Peyer's patch (tissue), 4 donors: Measurements from ENCODE around the gene ACOD1. TPM values are rescaled to one million over a fixed set of nuclear protein-coding genes. Genes with fewer than 3 reads are reported as not detected.
A peak's percentile ranks its signal among the peaks of the same experiment; 100 is the strongest.
"Not testable (repeated sequence)": the region's sequence is repeated elsewhere in the genome, so short reads cannot be mapped to it uniquely, and the experiment has no call there.

ENCODE experiments used
- DNase-seq, 3 donors: peaks; one replicate each; pipeline ENCODE4 v3.0.0-alpha.2; 2017 to 2019
- H3K27ac ChIP-seq, 4 donors: fragments of 200-600 bp; sonication (generic); one replicate each; pipeline ENCODE4 v1.5.1; 2016 to 2019
- H3K27me3 ChIP-seq, 2 donors: fragments of 200-600 bp; sonication (generic); one replicate each; pipeline ENCODE4 v1.5.1; 2019
- H3K36me3 ChIP-seq, 3 donors: fragments of 200-600 bp; sonication (generic); one replicate each; pipeline ENCODE4 v1.5.1; 2016 to 2019
- H3K4me1 ChIP-seq, 4 donors: fragments of 200-600 bp; sonication (generic); one replicate each; pipeline ENCODE4 v1.5.1; 2016 to 2019
- H3K4me3 ChIP-seq, 4 donors: fragments of 200-600 bp; sonication (generic); 1 replicate in 3 of 4; 2 replicates in 1 of 4; pipeline ENCODE4 v1.5.1; 2016 to 2019; ENCODE audit warnings: mild to moderate bottlenecking in 1 of 4
- H3K9me3 ChIP-seq, 4 donors: fragments of 200-600 bp; sonication (generic); one replicate each; pipeline ENCODE4 v1.5.1; 2016 to 2019; ENCODE audit warnings: mild to moderate bottlenecking in 1 of 4
- CTCF ChIP-seq, 6 experiments: fragments of 450-650 bp in 4 of 6; fragments of 200-600 bp in 2 of 6; sonication (generic) in 1 of 6; IDR thresholded peaks; one replicate each; pipeline ENCODE4 v1.5.1; 2017 to 2019; ENCODE audit warnings: antibody characterized with exemption in 6 of 6, mild to moderate bottlenecking in 3 of 6, moderate library complexity in 1 of 6
- POLR2A ChIP-seq, 2 donors: fragments of 450-650 bp; IDR thresholded peaks; one replicate each; pipeline ENCODE4 v1.5.1; 2017; ENCODE audit warnings: antibody characterized with exemption in 2 of 2, mild to moderate bottlenecking in 2 of 2, moderate library complexity in 2 of 2
- total RNA-seq, 4 donors: library from RNA; depleted of rRNA; stranded (reverse); fragments of >200 nt; gene quantifications; one replicate each; pipeline ENCODE4 v1.1.0, GENCODE V29; 2016

The ACOD1 gene
- not detected for total RNA-seq

- Histone ChIP-seq H3K36me3 (no peaks in the 10 kb centered on the region), H3K27me3 (no peaks in the 10 kb centered on the region), H3K4me3 (no peak within 1 kb of the TSS), H3K9me3 (no peaks in the 10 kb centered on the region), H3K27ac (no peak within 1 kb of the TSS), H3K4me1 (no peaks in the 10 kb centered on the region)
- no peak for DNase-seq
- TF ChIP-seq POLR2A (IDR thresholded peaks at IDR 0.05) (no peak), CTCF (IDR thresholded peaks at IDR 0.05) (no peak)
Observed at GRCh38 chr13:76948149-76948548, at the start of gene ACOD1. Gene ACOD1 (plus strand): TSS chr13:76948511. CDS start chr13:76948559, 48 bp downstream.

- not testable (repeated sequence) for H3K9me3 ChIP-seq, H3K4me1 ChIP-seq, H3K27me3 ChIP-seq, H3K36me3 ChIP-seq, DNase-seq, H3K4me3 ChIP-seq, H3K27ac ChIP-seq
Observed at GRCh38 chr13:76899066-76899465, 49.2 kb upstream of the ACOD1 start.

- peak; percentile 66 to 97 (median 94) for TF ChIP-seq CTCF (IDR thresholded peaks at IDR 0.05)
- no peak for TF ChIP-seq POLR2A (IDR thresholded peaks at IDR 0.05)
- peak in 2 of 3 donors; percentile 48 to 86 for DNase-seq
- Histone ChIP-seq H3K36me3 (no peaks in the 10 kb centered on the region), H3K27ac (no peak overlapping the region), H3K27me3 (no peaks in the 10 kb centered on the region), H3K9me3 (no peaks in the 10 kb centered on the region), H3K4me3 (no peak overlapping the region), H3K4me1 (no peaks in the 10 kb centered on the region)
Observed at GRCh38 chr13:76903544-76904162, 44.7 kb upstream of the ACOD1 start.

- Histone ChIP-seq H3K27me3 (no peaks in the 10 kb centered on the region), H3K27ac (no peak overlapping the region), H3K36me3 (no peaks in the 10 kb centered on the region), H3K4me1 (no peaks in the 10 kb centered on the region), H3K4me3 (no peak overlapping the region), H3K9me3 (no peaks in the 10 kb centered on the region)
- DNase-seq = no peak
- TF ChIP-seq POLR2A (IDR thresholded peaks at IDR 0.05) (no peak), CTCF (IDR thresholded peaks at IDR 0.05) (no peak)
Observed at GRCh38 chr13:76904507-76904906, 43.8 kb upstream of the ACOD1 start.

GRCh38 chr13:76912476-76912875 is 35.8 kb upstream of the ACOD1 start:
- H3K27me3 ChIP-seq = no peaks in the 10 kb centered on the region
- H3K36me3 ChIP-seq = no peaks in the 10 kb centered on the region
- no peak overlapping the region for H3K4me3 ChIP-seq
- no peak overlapping the region for H3K27ac ChIP-seq
- no peak for DNase-seq
- H3K9me3 ChIP-seq = no peaks in the 10 kb centered on the region
- H3K4me1 ChIP-seq = no peaks in the 10 kb centered on the region
- TF ChIP-seq CTCF (IDR thresholded peaks at IDR 0.05) (no peak), POLR2A (IDR thresholded peaks at IDR 0.05) (no peak)

- Histone ChIP-seq H3K27ac (no peak overlapping the region), H3K9me3 (no peaks in the 10 kb centered on the region), H3K4me1 (no peaks in the 10 kb centered on the region), H3K36me3 (no peaks in the 10 kb centered on the region), H3K27me3 (no peaks in the 10 kb centered on the region), H3K4me3 (no peak overlapping the region)
- DNase-seq = no peak
- TF ChIP-seq CTCF (IDR thresholded peaks at IDR 0.05) = no peak
- no peak for TF ChIP-seq POLR2A (IDR thresholded peaks at IDR 0.05)
Observed at GRCh38 chr13:76913898-76914297, 34.4 kb upstream of the ACOD1 start.
